Keratinocyte (primary cell): ENCODE data around the gene RUSC1. TPM values are rescaled to one million over a fixed set of nuclear protein-coding genes. Genes with fewer than 3 reads are reported as not detected.

Experiments used
- DNase-seq: peaks from one replicate; pipeline ENCODE4 v3.0.0-alpha.2; 2011; ENCODE audit warnings: low read depth, missing footprints, low spot score
- FAIRE-seq: peaks from 2 replicates; lab custom pipeline; 2011; peaks lifted over from hg19 to GRCh38; lab: Jason Lieb, UNC
- H2AFZ ChIP-seq: 2 replicates; pipeline ENCODE4 v1.6.0; 2012; ENCODE audit warnings: low read length, control low read depth, inconsistent platforms; ENCODE audit not compliant: control insufficient read depth
- H3K27ac ChIP-seq: 2 replicates; pipeline ENCODE4 v1.5.1; 2011; ENCODE audit warnings: low read length; ENCODE audit not compliant: control insufficient read depth, insufficient read depth
- H3K27me3 ChIP-seq: 3 replicates; pipeline ENCODE4 v1.6.0; 2011; ENCODE audit warnings: low read length; ENCODE audit not compliant: control insufficient read depth, insufficient read depth; ENCODE audit errors: extremely low read depth
- H3K36me3 ChIP-seq, 2 experiments: 2 replicates in 1 of 2; 3 replicates in 1 of 2; pipeline ENCODE4 v1.5.1; 2011; ENCODE audit warnings: low read length in 2 of 2, mild to moderate bottlenecking in 1 of 2; ENCODE audit not compliant: control insufficient read depth in 2 of 2, insufficient read depth in 2 of 2; ENCODE audit errors: extremely low read depth in 1 of 2
- H3K4me1 ChIP-seq: 3 replicates; pipeline ENCODE4 v1.5.1; 2011; ENCODE audit warnings: low read length; ENCODE audit not compliant: control insufficient read depth, insufficient read depth; ENCODE audit errors: extremely low read depth
- H3K4me2 ChIP-seq: 3 replicates; pipeline ENCODE4 v1.6.0; 2011; ENCODE audit warnings: low read depth, low read length; ENCODE audit not compliant: control insufficient read depth, insufficient read depth; ENCODE audit errors: extremely low read depth
- H3K4me3 ChIP-seq, 3 experiments: fragments of 200-600 bp in 1 of 3; sonication (generic) in 1 of 3; 2 replicates in 2 of 3; 3 replicates in 1 of 3; pipeline ENCODE4 v1.5.1; 2011 to 2016; ENCODE audit warnings: low read length in 3 of 3, mild to moderate bottlenecking in 3 of 3, control low read depth in 2 of 3, inconsistent platforms in 1 of 3, low read depth in 1 of 3, mixed read lengths in 1 of 3, mixed run types in 1 of 3, moderate library complexity in 1 of 3; ENCODE audit not compliant: control insufficient read depth in 2 of 3, insufficient read depth in 2 of 3; ENCODE audit errors: extremely low read depth in 1 of 3
- H3K79me2 ChIP-seq: 2 replicates; pipeline ENCODE4 v1.6.0; 2012; ENCODE audit warnings: low read length; ENCODE audit not compliant: control insufficient read depth, insufficient read depth
- H3K9ac ChIP-seq: 3 replicates; pipeline ENCODE4 v1.6.0; 2011; ENCODE audit warnings: low read length; ENCODE audit not compliant: control insufficient read depth, insufficient read depth; ENCODE audit errors: extremely low read depth
- H3K9me1 ChIP-seq: 3 replicates; pipeline ENCODE4 v1.6.0; 2011; ENCODE audit warnings: low read length; ENCODE audit not compliant: control insufficient read depth, insufficient read depth; ENCODE audit errors: extremely low read depth
- H3K9me3 ChIP-seq: 2 replicates; pipeline ENCODE4 v1.5.1; 2012; ENCODE audit warnings: low read depth, low read length; ENCODE audit not compliant: control insufficient read depth
- H4K20me1 ChIP-seq: 3 replicates; pipeline ENCODE4 v1.6.0; 2011; ENCODE audit warnings: low read length; ENCODE audit not compliant: control insufficient read depth, insufficient read depth; ENCODE audit errors: extremely low read depth
- CTCF ChIP-seq, 3 experiments: IDR thresholded peaks in 1 of 3; conservative IDR thresholded peaks in 1 of 3; optimal IDR thresholded peaks in 1 of 3; 2 replicates in 2 of 3; 3 replicates in 1 of 3; pipeline versions ENCODE3 to v1.5.1; 2011; ENCODE audit warnings: low read length in 3 of 3, mild to moderate bottlenecking in 3 of 3, moderate library complexity in 2 of 3, control low read depth in 1 of 3, inconsistent platforms in 1 of 3; ENCODE audit not compliant: insufficient read depth in 2 of 3; ENCODE audit errors: extremely low read depth in 1 of 3
- EZH2 ChIP-seq: IDR thresholded peaks from one replicate; pipeline ENCODE4 v1.6.1; 2012; ENCODE audit warnings: inconsistent platforms, mild to moderate bottlenecking, low read length, moderate library complexity
- dilution Hi-C: fragments of 300-500 bp; cut with MboI; formaldehyde crosslinking; loops from one replicate; pipeline ENCODE4 v1.7.0; 2020; ENCODE audit warnings: low sequenced_read_pairs; ENCODE audit not compliant: extremely low pct_ligation_motif_present
- polyA plus RNA-seq, 5 experiments: library from polyadenylated mRNA; depleted of rRNA in 3 of 5; stranded (reverse) in 3 of 5; stranded (forward) in 1 of 5; unstranded in 1 of 5; fragments of >200 nt; gene quantifications; 1 replicate in 1 of 5; 2 replicates in 3 of 5; 3 replicates in 1 of 5; pipeline versions ENCODE4 v1.2.1 to v1.2.3, GENCODE V29; 2011 to 2012; ENCODE audit warnings: missing spikeins in 2 of 5, low read depth in 1 of 5, low replicate concordance in 1 of 5

The RUSC1 gene
- polyA plus RNA-seq, 1 donor (not counting 4 experiments of a cell fraction or from before 2014, with no cell fraction given), result 32.8 TPM

- H3K79me2 ChIP-seq, result no peaks in the 10 kb centered on the region
- FAIRE-seq, result no peak
- H3K4me1 ChIP-seq, result peaks cover 12% of the 10 kb centered on the region
- dilution Hi-C loops, result no loop called here
- H2AFZ ChIP-seq, result no peak overlapping the region
- peaks cover 18% of the 10 kb centered on the region for H3K27me3 ChIP-seq
- H3K4me3 ChIP-seq, result no peak overlapping the region
- DNase-seq, result no peak
- H3K4me2 ChIP-seq, result no peak overlapping the region
- H3K9me3 ChIP-seq, result no peaks in the 10 kb centered on the region
- no peak overlapping the region for H3K27ac ChIP-seq
- H3K9ac ChIP-seq, result no peak overlapping the region
- no peaks in the 10 kb centered on the region for H3K36me3 ChIP-seq
- H4K20me1 ChIP-seq, result no peaks in the 10 kb centered on the region
- no peaks in the 10 kb centered on the region for H3K9me1 ChIP-seq
- TF ChIP-seq EZH2, result no peak
Measured at GRCh38 chr1:155293086-155293749, 27.5 kb upstream of the RUSC1 start.

GRCh38 chr1:155294520-155295182 lies 26.0 kb upstream of the RUSC1 start:
- H3K4me1 ChIP-seq, result peaks cover 12% of the 10 kb centered on the region
- H4K20me1 ChIP-seq, result no peaks in the 10 kb centered on the region
- no peaks in the 10 kb centered on the region for H3K9me3 ChIP-seq
- no peak overlapping the region for H2AFZ ChIP-seq
- peaks cover 18% of the 10 kb centered on the region for H3K27me3 ChIP-seq
- no peak overlapping the region for H3K4me2 ChIP-seq
- dilution Hi-C loops, result no loop called here
- H3K9me1 ChIP-seq, result no peaks in the 10 kb centered on the region
- DNase-seq (no peak), FAIRE-seq (no peak)
- H3K4me3 ChIP-seq, result no peak overlapping the region
- no peak overlapping the region for H3K9ac ChIP-seq
- no peak overlapping the region for H3K27ac ChIP-seq
- TF ChIP-seq EZH2, result no peak
- no peak for TF ChIP-seq CTCF (optimal IDR thresholded peaks at IDR 0.05 in 1 of 3, IDR thresholded peaks at IDR 0.05 in 1 of 3, conservative IDR thresholded peaks at IDR 0.05 in 1 of 3; ENCODE audit: extremely low read depth in 1 of 3, insufficient read depth in 2 of 3, low read length in 3 of 3)
- H3K36me3 ChIP-seq, result no peaks in the 10 kb centered on the region
- no peaks in the 10 kb centered on the region for H3K79me2 ChIP-seq
